ENCODE results near the gene FAM47E. TPM values are rescaled to one million over a fixed set of nuclear protein-coding genes. Genes with fewer than 3 reads are reported as not detected.

Gene FAM47E
- total and polyA plus RNA-seq, 2 of the 13 experiments (the other 11 are each of a cell fraction or from before 2014, with no cell fraction given), result 0.33 to 0.66 TPM

- TF ChIP-seq ZNF512 (CRISPR knock-in tag; IDR thresholded peaks at IDR 0.05) (no peak), MTF2 (CRISPR knock-in tag; IDR thresholded peaks at IDR 0.05; ENCODE audit: borderline replicate concordance) (0 out of 2 replicates have a peak, but pooled peaks have one; percentile 6), TFAP4 (IDR thresholded peaks at IDR 0.05; ENCODE audit: borderline replicate concordance, low read depth) (no peak), FUBP1 (CRISPR knock-in tag; IDR thresholded peaks at IDR 0.05; ENCODE audit: borderline replicate concordance) (no peak), RARA (CRISPR knock-in tag; IDR thresholded peaks at IDR 0.05) (0 out of 2 replicates have a peak, but pooled peaks have one; percentile 9), ZNF446 (CRISPR knock-in tag; IDR thresholded peaks at IDR 0.05) (peak; percentile 59; the same call in 1 of the 2 replicates), PATZ1 (CRISPR knock-in tag; IDR thresholded peaks at IDR 0.05) (0 out of 2 replicates have a peak, but pooled peaks have one; percentile 3), HNRNPLL (IDR thresholded peaks at IDR 0.05; ENCODE audit: low read depth, low read length, poor library complexity, severe bottlenecking) (peak; percentile 87), ZNF124 (CRISPR knock-in tag; IDR thresholded peaks at IDR 0.05) (no peak), ZNF34 (CRISPR knock-in tag; IDR thresholded peaks at IDR 0.05; ENCODE audit: borderline replicate concordance) (peak; percentile 93; the same call in 1 of the 2 replicates), ZNF205 (CRISPR knock-in tag; IDR thresholded peaks at IDR 0.05) (no peak), DBP (CRISPR knock-in tag; IDR thresholded peaks at IDR 0.05; ENCODE audit: not compliant biosample characterization) (no peak), MLX (CRISPR knock-in tag; IDR thresholded peaks at IDR 0.05) (no peak), ZNF687 (CRISPR knock-in tag; IDR thresholded peaks at IDR 0.05) (peak; percentile 93)
Measured at GRCh38 chr4:76213415-76214176, 37.9 kb upstream of the FAM47E start, which contains the start of gene SCARB2 (continued).
